ENCODE results near the gene ELAVL1.
A peak's percentile ranks its signal among the peaks of the same experiment; 100 is the strongest.
"Not testable (repeated sequence)": the region's sequence is repeated elsewhere in the genome, so short reads cannot be mapped to it uniquely, and the experiment has no call there.

The ELAVL1 gene

DNA sequence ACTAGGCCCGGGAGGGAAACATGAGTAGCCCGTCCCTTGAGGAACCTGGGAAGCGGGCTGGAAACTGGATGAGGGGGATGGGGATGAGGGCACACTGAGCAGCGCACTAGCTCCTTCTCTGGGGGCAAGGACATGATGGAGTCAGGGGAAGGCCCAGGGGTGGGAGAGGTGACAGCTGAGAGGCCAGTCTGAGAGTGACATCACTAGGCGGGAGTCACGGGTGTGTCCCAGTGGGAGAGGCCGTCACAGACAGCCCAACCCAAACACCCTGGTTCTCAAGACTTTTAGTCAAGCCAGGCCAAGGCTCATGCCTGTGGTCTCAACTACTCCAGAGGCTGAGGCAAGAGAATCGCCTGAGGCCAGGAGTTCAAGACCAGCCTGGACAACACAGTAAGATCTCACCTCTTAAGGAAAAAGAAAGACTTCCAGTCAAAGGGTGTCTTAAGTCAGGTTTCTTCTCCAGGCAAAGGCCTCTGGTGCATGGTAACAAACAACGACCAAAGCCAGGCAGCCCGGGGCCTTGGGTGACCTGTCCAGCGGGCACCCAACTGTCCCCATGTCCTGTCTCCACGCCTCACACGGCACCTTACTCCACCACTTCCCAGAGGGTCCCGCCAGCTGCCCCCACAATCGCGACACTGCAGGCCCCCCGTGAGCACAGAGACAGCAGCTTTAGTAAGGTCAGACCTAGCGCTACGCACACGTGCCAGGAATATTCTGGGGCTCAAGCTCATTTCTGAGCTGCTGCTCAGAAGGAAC lies 36.5 kb downstream of the ELAVL1 start:
- DNase-seq (ENCODE audit: low spot score): no peak

DNA sequence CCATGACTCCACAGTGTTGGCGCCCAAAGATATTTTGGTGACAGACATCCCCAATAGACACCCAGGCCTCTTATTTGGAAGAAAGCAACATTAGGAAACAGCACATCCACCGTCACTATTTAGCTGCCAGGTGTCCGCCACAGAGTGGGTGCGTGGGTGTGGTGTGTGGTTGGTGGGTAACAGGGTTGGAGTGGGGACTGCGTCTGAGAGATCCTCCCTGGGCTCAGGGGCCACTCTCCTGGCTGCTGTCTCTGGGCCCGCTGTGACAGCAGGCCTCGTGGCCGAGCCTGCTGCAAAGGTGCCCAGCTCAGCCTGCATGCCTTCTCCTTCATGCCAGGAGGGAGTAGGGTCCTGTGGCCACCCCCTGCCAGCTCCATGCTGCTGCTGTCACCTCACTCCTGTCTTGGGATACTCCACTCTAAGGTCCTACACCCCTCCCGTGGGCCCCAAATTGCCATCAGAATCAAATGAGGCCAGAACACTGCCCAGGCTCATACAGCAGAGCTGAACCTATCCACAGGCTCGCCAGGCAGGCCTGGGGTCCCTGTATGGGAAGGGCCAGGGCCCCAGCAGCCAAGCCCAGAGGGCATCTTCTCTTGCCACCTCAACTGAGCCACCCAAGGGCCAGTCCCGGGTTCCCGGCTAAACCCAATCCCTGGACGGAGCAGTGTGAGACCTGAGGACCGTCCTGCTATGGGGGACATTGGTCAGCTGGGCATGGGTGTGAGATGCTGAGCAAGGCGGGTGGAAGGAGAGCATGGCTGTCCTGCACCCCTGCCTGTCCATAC lies 37.2 kb downstream of the ELAVL1 start:
- no peak for DNase-seq (ENCODE audit: low spot score)

DNA sequence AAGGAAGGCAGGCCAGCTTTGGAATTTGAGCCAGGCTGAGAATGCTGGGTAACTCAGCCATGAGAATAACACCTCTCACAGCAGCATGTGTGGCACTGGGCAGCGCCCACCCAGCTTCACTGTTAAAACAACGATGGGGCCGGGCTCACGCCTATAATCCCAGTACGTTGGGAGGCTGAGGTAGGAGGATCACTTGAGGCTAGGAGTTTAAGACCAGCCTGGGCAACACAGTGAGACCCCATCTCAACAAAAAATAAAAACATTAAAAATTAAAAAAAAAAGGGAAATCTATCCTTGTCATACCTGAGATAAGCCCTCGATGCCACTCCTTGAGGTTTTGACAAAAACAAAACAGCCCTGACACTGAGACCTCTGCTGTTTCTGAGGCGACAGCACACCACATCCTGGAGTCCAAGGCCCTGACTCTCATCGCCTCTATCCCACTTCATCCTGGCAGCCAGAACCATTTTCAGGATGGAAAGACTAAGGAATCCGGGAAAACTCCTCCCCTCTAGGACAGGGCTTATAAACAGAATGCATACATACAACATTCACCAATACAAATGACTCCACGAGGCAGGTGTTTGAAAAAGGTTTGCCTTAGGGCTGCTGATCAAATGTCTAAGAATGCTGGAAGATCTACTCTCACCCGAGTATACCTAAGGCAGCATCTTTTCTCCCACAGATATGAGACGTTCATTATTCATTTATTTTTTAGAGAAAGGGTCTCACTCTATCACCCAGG lies 39.3 kb downstream of the ELAVL1 start:
- no peak for DNase-seq (ENCODE audit: low spot score)

DNA sequence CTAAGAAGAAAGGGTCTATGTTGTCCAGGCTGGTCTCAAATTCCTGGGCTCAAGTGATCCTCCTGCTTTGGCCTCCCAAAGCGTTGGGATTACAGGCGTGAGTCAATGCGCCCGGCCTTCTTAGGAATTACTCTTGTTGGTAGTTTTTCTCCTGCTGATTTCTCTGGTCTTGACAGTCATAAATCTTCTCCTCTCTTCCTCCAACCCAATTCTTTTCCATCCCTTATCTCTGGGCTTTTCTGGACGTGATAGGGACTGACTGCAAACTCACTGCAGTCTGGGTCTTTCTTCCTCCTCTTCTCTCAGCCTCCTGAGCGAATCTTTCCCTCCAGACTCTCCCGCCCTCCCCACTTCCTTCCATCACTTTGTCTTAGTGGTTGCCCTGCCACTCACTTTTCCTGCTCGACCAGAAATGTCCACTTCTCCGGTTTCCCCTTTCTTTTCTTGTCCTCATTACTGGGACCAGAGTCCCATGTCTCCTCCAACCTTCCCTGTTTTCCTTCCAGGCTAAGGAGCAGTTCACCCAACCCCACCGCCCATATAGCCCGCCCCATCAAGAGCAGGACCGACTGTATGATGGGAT lies 40.1 kb downstream of the ELAVL1 start:
- no peak for DNase-seq (ENCODE audit: low spot score)

DNA sequence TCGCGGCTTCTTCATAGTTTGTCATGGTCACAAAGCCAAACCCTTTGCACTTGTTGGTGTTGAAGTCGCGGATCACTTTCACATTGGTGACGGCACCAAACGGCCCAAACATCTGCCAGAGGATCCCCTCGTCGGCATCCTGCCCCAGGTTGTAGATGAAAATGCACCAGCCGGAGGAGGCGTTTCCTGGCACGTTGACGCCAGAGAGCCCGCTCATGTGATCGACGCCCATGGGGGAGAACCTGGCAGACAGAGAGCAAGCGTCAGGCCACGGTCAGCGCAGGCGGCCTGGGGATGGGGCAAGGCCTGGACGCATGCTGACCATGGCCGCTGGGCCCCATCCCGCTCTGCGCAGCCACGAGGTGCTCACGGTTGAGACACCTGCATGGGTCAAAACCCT lies 41.9 kb downstream of the ELAVL1 start:
- no peak for DNase-seq (ENCODE audit: low spot score)

DNA sequence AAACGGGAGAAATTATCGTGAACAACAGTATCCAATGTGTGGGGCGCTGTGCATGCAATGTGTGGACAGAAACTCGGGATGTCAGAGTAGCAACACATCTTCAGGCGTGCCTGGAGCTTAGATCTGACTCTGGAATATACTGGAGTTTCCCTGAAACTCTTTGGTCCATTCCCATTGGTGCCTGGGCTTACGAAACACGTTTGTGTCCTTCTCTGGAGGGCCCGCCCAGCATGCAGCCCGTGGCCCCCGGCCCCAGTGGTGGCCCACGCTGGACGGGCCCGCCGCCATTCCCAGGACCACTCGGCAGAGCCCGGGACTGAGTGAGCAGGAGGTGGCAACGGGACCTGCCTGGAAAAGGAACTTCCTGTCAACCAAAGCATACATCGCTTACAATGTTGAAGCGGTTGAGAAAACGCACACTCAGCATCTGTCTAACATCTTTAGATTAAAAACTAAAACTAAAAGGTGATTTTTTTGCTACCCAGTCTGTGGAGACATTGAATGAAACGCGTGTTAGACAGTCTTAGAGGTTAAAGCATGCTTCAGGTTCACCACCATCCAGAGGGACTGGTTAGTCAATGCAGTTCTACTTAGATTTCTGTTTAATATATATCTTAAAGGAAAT lies 42.7 kb downstream of the ELAVL1 start:
- no peak for DNase-seq (ENCODE audit: low spot score)

DNA sequence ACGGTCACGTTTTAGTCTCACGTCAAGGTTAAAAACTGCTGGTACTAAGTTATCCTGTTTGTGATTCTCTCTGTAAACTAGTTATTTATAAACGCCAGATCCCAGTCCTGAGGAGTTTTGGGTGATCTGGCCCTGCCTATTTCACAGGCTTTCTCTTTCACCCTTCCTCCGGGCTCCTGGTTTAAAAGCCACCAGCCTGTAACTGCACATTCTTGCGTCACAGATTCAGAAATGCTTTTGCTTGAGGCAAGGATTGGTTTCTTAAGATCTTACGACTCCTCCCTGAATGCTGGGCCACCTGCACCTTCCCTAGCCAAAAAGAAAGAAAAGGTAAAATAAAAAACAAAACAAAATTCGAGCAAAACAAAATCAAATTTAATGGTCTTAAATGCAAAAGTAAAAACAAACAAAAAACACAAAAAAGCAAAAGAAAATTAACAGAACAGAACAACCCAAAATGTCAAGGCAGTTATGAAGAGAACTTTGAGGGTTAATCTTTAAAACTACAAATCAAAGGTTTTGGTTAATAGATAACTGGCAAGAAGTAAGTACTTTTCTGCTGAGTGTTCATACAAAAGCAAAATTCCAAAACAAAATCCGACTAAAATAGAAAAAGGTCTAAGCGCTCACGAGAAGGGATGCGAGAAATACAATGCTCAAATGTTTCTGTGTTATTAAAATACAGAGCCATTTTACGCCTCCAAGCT lies 43.4 kb downstream of the ELAVL1 start:
- DNase-seq (ENCODE audit: low spot score): no peak

DNA sequence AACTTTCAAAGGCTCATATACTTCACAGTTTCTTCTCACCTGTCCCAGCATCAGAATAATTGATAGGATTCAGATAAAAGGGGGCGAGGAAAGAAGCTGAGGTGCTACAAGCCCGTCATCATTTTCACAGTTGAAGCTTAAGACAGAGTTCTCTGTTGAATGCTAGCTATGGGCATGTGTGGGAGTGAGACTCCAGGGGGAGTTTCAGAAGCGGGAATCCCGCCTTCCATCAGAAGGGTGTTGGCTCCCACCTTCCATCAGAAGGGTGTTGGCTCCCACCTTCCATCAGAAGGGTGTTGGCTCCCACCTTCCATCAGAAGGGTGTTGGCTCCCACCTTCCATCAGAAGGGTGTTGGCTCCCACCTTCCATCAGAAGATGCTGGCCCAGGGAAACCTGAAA lies 44.4 kb downstream of the ELAVL1 start:
- DNase-seq (ENCODE audit: low spot score): not testable (repeated sequence)

DNA sequence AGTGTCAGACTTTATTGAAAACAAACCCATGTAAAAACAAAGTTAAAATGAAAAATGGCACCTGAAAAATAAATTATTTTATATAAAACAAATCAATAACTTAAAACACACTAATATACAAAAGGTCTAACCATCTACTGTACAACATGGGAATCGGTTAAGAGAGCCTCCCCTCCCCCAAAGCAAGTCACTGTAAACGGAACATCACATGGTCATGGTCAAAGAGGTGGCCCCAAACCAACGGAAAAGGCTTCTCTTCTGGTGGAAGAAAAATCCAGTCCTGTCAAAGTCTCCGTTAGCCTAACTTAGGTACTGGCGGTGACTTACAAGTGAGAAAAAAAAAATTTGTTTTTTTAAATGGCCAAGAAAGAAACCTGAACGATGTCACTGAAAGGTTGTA lies 46.2 kb downstream of the ELAVL1 start:
- no peak for DNase-seq (ENCODE audit: low spot score)

DNA sequence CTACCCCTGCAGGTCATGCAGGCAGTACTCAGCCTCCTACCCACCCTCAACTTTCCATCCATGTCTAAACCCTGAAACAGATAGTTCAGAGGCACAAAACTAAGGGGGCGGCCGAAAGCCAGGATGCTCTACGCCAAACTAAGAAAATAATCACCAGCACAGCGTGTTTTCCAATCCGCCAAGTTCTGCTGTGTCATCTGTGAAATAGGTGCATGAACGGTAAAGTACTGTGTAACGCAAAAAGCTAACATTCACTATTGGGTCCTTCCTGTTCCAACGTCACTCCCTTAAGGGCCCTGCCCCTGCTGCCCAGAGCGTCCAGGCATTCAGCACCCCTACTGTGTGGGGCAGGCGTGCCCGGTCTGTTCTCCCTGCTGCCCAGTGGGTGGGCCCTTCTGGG lies 49.7 kb downstream of the ELAVL1 start:
- DNase-seq (ENCODE audit: low spot score): no peak

DNA sequence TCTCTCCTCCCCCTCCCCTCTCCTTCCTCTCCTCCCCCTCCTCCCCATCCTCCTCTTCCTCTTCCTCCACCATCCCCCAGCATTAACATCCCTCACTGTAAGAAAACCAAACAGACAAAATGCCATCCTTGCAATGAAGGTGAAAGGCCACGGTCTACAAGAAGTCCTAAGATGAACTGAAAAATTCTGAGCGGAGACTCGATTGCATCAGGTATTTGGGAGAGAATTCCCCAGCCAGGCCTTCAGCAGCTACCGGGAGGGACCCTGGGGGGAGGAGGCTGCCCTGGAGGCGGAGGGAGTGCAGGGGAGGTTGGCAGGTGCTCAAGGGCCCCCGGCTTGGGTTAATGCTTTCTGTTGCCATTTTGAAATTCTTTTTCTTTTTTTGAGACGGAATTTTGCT lies 51.9 kb downstream of the ELAVL1 start:
- no peak for DNase-seq (ENCODE audit: low spot score)

DNA sequence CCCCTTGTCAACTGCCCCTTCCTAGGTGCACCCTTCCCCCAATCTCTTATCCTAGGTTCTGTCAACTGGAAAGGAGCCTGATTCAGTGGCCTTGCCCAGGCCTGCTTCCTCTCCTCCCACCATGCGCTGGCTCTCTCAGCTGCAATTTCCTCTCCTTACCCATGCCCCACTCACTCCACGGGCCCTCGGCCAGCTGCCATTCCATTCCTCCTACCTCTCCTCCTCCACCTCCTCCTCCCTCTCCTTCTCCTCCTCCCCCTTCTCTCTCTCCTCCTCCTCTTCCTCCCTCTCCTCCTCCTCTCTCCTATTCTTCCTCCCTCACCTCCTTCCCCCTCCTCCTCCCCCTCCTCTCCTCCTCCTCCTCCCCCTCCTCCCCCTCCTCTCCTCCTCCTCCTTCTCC lies 52.4 kb downstream of the ELAVL1 start:
- no peak for DNase-seq (ENCODE audit: low spot score)

DNA sequence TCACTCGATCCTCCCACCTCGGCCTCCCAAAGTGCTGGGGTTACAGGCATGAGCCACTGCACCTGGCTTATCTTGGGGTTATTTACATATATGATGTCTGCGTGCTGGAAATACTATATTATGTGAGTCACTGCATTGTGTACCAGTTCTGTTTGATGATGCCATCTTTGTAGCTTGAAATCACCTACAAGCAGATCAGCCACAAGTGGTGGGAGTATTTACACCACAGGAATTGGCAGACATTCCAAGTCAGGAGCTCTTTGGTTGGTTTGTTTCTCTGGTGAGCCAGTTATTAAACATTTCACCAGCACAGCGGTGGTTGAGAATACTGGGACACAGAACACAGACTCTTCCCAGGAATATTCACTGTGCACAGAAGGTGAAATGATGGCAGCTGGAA lies 57.5 kb downstream of the ELAVL1 start:
- no peak for DNase-seq (ENCODE audit: low spot score)

DNA sequence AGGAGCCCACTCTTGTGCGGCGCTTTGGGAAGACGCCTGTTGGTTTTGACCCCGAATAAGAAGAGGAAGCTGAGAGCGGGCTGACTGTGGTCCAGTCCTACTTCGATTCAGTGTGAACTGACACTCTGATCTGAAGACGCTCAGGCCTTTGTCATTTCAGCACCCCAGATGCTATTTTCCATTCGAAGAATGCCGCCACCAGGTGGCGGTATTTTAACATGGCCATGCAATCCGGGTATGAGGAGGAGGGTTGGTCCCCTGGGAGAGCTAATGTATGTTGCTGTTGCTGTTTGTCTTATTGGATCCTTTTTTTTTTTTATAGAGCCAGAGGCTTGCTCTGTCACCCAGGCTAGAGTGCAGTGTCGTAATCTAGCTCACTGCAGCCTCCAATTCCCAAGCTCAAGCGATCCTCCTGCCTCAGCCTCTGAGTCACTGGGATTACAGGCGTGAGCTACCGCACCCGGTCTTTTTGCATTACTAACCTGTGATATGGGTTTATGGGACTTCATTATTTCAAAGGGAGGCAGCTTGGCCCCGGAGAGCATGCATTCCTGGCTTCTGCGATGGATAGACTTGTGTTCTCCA lies 61.2 kb downstream of the ELAVL1 start:
- DNase-seq (ENCODE audit: low spot score): peak; percentile 91

DNA sequence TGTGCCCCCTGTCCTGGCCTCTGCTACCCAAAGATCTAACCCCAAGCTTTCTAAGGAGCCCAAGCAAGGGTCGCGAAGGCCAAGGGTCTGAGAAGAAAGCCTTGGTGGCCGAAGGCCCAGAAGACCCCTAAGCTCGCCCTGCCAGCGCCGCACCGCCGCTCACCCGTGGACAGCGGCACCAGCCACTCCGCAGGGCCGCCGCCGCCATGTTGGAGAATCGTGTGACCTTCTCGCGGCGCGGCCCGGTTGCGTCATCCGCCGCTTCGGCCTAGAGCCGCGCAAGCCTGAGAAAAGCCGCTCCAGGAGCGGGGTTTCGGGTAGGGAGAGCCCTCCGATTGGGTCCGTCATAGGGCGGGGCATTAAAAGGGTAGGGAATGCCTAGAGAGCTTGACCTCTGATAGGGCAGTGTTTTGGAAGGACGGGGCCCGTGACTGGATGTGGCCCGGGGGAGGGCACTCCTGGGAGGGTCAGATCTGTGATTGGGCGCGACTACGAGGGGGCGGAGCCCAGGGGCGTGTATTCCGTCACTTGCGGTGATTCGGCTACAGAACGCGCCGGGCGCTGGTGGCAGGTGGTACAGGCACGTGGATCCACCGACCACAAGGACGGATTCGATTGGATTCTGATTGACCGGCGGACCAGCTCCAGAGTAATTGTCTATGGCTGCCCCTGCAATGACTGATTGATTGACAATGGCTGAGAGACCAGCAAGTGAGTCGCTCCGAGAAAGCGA lies 61.8 kb downstream of the ELAVL1 start, which contains the start of gene TIMM44:
Gene TIMM44, minus strand, starts transcription at position 223 of the 733 bp plus-strand sequence. Its CDS starts 15 bp downstream, at position 208.
- peak; percentile 100 for DNase-seq (ENCODE audit: low spot score)

DNA sequence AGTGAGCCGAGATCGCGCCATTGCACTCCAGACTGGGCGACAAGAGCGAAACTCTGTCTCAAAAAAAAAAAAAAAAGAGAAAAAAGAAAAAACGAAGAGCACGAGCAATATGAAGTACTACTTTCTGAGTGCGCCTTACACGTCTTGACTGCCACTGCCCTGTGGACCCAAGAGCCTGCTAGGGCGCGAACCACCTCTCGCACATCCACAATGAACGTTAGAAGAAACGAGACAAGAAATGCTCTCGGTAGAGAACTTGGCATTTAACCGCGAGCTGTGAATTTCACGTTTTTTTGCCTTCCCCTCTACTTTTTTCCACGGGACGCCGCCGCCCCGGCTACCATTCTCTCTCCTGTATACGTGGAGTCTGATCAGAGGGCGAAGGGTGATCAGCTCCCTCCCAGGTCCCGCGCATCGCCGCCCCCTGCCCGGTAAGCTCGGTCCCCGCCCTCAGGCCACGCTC lies 62.4 kb downstream of the ELAVL1 start:
- DNase-seq (ENCODE audit: low spot score): no peak

DNA sequence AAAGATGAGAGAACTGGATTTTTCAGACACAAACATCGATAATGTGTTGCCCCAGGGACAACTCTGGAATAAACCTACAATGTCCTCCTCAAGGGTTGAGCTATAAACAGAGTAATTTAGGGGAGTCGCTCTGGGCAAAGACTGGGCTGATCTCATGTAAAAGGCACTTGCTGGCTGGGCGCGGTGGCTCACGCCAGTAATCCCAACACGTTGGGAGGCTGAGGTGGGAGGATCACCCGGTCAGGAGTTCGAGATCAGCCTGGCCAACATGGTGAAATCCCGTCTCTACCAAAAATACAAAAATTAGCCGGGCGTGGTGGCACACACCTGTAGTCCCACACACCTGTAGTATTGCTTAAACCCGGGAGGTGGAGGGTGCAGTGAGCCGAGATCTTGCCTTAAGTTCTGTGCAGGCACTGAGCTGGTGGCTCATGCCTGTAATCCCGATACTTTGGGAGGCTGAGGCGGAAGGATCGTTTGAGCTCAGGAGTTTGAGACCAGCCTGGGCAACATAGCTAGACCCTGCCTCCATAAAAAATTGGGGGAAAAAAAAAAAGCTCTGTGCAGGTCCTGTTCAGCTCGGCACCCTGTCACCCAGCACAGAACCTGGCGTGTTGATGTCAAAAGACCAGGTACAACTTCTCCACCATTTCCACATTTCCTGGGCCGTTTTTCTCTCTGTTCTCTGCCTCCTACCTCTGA lies 63.4 kb downstream of the ELAVL1 start:
- no peak for DNase-seq (ENCODE audit: low spot score)

DNA sequence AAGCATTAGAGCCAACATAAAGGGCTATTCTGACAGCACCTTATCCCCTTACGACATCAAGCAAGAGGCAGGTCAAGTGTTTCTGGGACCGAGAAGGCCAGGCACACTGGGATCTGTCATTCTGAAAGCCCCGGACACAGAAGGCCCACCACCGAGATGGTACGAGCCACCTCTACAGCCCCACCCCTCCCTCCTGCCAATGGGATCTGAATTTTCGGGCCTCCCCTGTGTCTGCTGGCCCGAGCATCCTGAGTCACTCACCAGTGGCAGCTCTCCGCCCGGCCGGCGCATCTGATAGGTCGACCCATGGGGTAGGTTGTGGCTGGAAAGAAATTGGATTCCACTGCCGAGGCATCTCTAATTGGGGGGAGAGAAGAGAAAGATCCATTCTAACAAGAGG lies 64.6 kb downstream of the ELAVL1 start:
- DNase-seq (ENCODE audit: low spot score): no peak

DNA sequence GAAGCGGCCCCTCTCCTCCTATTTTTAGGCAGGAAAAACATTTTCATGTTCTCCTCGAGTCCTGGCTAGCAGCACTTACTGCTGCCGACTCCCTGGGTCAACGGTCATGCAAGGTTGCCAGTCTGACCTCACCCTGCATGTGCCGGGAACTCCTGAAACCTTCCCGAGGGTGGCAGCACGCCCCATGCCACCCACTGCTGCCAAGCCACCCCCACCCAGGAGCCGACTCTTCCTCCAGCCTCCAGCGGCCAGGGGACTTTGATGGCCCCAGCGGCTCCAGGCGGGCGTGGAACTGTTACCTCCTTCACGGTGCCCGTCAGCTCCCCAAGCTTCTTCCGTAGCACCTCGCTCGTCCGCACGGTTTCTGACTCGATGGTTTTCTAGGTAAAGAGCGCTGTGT lies 70.7 kb downstream of the ELAVL1 start:
- no peak for DNase-seq (ENCODE audit: low spot score)

Data from globus pallidus (tissue), 1 donor.